Kidney epithelial cell (primary cell): ENCODE data around the gene WNT7A. TPM values are rescaled to one million over a fixed set of nuclear protein-coding genes. Genes with fewer than 3 reads are reported as not detected.

ENCODE experiments used
- DNase-seq: peaks from one replicate; pipeline ENCODE4 v3.0.0-alpha.2; 2010; ENCODE audit warnings: low read depth
- H3K27me3 ChIP-seq: 2 replicates; pipeline ENCODE4 v1.6.0; 2011; ENCODE audit warnings: low read length; ENCODE audit not compliant: control insufficient read depth, insufficient read depth
- H3K36me3 ChIP-seq: 2 replicates; pipeline ENCODE4 v1.5.1; 2011; ENCODE audit warnings: low read length; ENCODE audit not compliant: control insufficient read depth, insufficient read depth
- H3K4me3 ChIP-seq: 2 replicates; pipeline ENCODE4 v1.5.1; 2011; ENCODE audit warnings: low read depth, mild to moderate bottlenecking, control low read depth, low read length
- total RNA-seq: library from RNA; depleted of rRNA; stranded (reverse); fragments of >200 nt; gene quantifications from 2 replicates; pipeline ENCODE4 v1.2.3, GENCODE V29; 2015
- TF ChIP-seq, protein P1 (sequence below): IDR thresholded peaks from 2 replicates; pipeline ENCODE4 v1.5.1; 2011; ENCODE audit warnings: mild to moderate bottlenecking, moderate library complexity, low read length, control low read depth, inconsistent platforms; ENCODE audit not compliant: insufficient read depth, poor library complexity, severe bottlenecking

WNT7A gene
- total RNA-seq, 1 donor from 2014 or later, result 14.4 TPM

DNA sequence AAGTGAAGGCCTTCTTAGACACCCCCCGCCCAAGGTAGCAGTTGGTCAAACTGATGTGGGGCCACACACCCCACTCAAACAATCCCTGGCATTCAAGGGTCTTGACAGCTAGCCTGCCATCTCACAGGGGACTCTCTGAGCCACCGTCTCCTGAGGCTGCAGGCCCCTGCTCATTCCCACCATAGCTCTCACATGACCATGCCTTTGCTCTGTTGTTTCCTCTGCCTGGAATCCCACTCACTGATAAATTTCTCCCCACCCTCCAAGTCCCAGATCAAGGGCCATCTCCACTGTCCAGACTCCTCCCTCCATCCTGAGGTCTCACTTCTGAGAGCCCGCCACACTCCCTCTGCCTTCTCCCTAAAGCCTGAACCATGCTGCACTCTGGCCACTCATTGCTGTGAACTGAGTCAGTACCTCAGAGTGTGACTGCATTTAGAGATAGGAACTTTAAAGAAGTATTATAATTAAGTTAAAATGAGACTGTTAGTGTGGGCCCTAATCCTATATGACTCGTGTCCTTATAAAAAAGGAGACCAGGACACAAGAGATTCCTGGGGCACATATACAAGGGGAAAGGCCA is 10.0 kb downstream of the WNT7A start:
- no peak for DNase-seq
- Histone ChIP-seq H3K4me3 (no peak overlapping the region), H3K36me3 (peaks cover 3% of the 10 kb centered on the region), H3K27me3 (no peaks in the 10 kb centered on the region)
- TF ChIP-seq, protein P1, sequence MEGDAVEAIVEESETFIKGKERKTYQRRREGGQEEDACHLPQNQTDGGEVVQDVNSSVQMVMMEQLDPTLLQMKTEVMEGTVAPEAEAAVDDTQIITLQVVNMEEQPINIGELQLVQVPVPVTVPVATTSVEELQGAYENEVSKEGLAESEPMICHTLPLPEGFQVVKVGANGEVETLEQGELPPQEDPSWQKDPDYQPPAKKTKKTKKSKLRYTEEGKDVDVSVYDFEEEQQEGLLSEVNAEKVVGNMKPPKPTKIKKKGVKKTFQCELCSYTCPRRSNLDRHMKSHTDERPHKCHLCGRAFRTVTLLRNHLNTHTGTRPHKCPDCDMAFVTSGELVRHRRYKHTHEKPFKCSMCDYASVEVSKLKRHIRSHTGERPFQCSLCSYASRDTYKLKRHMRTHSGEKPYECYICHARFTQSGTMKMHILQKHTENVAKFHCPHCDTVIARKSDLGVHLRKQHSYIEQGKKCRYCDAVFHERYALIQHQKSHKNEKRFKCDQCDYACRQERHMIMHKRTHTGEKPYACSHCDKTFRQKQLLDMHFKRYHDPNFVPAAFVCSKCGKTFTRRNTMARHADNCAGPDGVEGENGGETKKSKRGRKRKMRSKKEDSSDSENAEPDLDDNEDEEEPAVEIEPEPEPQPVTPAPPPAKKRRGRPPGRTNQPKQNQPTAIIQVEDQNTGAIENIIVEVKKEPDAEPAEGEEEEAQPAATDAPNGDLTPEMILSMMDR, result no peak

DNA sequence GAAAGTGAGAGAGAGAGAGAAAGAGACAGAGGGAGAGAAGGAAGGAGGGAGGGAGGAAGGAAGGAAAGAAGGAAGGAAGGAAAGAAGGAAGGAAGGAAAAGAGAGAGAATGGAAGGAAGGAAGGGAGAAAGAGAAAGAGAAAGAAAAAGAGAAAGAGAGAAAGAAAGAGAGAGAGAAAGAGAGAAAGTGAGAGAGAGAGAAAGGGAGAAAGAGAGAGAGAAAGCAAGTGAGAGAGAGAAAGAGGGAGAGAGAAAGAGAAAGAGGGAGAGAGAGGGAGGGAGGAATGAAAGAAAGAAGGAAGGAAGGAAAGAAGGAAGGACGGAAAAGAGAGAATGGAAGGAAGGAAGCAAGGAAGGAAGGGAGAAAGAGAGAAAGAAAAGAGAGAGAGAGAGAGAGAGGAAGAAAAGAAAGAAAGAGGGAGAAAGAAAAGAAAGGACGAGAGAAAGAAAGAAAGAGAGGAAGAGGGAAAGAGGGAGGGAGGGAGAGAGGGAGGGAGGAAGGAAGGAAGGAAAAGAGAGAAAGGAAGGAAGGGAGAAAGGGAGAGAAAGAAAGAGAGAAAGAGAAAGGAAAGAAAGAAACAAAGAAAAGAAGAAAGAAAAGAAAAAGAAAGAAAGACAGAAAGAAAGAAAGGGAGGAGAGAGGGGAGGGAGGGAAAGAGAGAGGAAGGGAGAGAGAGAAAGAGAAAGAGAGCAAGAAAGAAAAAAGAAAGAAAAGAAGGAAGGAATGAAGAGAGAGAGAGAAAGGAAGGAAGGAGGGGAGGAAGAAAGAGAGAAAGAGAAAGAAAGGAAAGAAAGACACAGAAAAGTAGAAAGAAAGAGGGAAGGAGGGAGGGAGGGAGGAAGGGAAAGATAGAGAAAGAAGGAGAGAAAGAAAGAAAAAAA is 10.8 kb downstream of the WNT7A start:
- H3K36me3 ChIP-seq, result peaks cover 3% of the 10 kb centered on the region
- TF ChIP-seq, protein P1, result no peak
- H3K27me3 ChIP-seq, result no peaks in the 10 kb centered on the region
- no peak for DNase-seq
- H3K4me3 ChIP-seq, result no peak overlapping the region

GRCh38 chr3:13867732-13868131 is 12.1 kb downstream of the WNT7A start:
- H3K4me3 ChIP-seq, result no peak overlapping the region
- no peaks in the 10 kb centered on the region for H3K27me3 ChIP-seq
- DNase-seq, result no peak
- TF ChIP-seq, protein P1, result no peak
- H3K36me3 ChIP-seq, result peaks cover 3% of the 10 kb centered on the region

DNA sequence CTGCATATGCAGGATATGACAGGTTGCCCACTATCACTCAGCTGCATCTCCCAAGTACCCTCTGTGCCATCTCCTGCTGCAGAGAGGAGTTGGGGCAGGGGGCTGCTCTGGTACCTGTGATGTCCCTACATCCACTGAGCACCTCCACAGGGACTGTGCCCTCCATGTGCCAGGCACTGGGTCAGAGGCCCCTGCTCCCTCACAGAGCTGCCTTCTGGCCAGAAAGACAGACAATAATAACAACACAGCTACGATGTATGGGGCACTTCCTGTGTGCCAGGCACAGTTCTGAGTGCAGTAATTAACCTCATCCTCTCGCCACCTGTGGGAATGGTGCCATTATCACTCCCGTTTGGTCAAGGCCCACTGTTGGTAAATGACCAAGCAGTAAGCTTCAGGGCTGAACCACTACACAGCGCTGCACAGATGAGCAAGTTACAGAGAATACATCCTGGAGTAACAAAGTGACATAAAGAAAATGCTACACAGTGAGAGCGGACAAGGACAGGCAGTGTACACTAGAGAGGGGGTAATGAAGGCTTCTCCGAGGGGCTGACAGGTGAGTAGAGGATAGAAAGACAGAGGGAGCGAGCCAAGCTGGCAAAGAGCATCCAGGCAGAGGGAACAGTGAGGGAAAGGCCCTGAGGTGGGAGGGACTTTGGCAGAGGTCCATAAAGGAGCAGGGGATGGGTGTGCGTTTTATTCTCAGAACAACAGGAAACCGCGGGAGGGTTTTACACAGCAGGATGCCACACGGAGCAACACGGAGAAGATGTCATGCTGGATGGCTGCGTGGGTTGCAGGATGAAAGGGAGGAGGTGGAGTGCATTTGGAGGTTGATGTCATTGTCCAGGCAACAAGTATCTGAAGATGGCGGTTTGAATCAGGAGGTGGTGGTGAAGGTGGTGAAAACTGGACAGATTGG is 13.6 kb downstream of the WNT7A start:
- no peak for DNase-seq
- TF ChIP-seq, protein P1, result no peak
- Histone ChIP-seq H3K4me3 (no peak overlapping the region), H3K27me3 (no peaks in the 10 kb centered on the region), H3K36me3 (peaks cover 3% of the 10 kb centered on the region)

- TF ChIP-seq, protein P1, result no peak
- H3K4me3 ChIP-seq, result no peak overlapping the region
- H3K36me3 ChIP-seq, result no peaks in the 10 kb centered on the region
- no peaks in the 10 kb centered on the region for H3K27me3 ChIP-seq
- no peak for DNase-seq
Observed at GRCh38 chr3:13865581-13865980, 14.3 kb downstream of the WNT7A start.
